CD4-positive, alpha-beta T cell treated with Interferon alpha-2 for 1 hour (primary cell): Measurements from ENCODE around the gene GSTCD.

ENCODE experiments used
- DNase-seq, 2 donors: peaks; one replicate each; pipeline ENCODE4 v3.0.0-alpha.2; 2020 to 2022

Gene GSTCD

GRCh38 chr4:105896461-105896942 lies 187.9 kb downstream of the GSTCD start:
- DNase-seq: no peak
